Nephron (organoid): ENCODE data around the gene AATF.

ENCODE experiments used
- H3K27ac Mint-ChIP-seq, 3 experiments: 2 replicates each; pipeline ENCODE4 v1.8.0; 2020; ENCODE audit warnings: mixed read lengths in 3 of 3, mild to moderate bottlenecking in 2 of 3, moderate library complexity in 1 of 3
- H3K27me3 Mint-ChIP-seq: 2 replicates; pipeline ENCODE4 v1.8.0; 2021; ENCODE audit warnings: low read depth, mild to moderate bottlenecking, moderate library complexity, mixed read lengths
- H3K36me3 Mint-ChIP-seq: 2 replicates; pipeline ENCODE4 v1.8.0; 2020; ENCODE audit warnings: low read depth, mixed read lengths
- H3K4me1 Mint-ChIP-seq: 2 replicates; pipeline ENCODE4 v1.8.0; 2020; ENCODE audit warnings: mixed read lengths
- H3K4me3 Mint-ChIP-seq, 3 experiments: 2 replicates each; pipeline ENCODE4 v1.8.0; 2020; ENCODE audit warnings: mild to moderate bottlenecking in 3 of 3, mixed read lengths in 3 of 3, moderate library complexity in 2 of 3
- H3K9me3 Mint-ChIP-seq: 2 replicates; pipeline ENCODE4 v1.8.0; 2020; ENCODE audit warnings: mixed read lengths
- TF ChIP-seq, protein P1 (sequence below), 3 experiments: fragments of 200-600 bp; sonication (generic); IDR thresholded peaks; one replicate each; pipeline ENCODE4 v1.5.0; 2021; ENCODE audit warnings: antibody characterized with exemption in 3 of 3; ENCODE audit not compliant: unreplicated experiment in 3 of 3

AATF gene

DNA sequence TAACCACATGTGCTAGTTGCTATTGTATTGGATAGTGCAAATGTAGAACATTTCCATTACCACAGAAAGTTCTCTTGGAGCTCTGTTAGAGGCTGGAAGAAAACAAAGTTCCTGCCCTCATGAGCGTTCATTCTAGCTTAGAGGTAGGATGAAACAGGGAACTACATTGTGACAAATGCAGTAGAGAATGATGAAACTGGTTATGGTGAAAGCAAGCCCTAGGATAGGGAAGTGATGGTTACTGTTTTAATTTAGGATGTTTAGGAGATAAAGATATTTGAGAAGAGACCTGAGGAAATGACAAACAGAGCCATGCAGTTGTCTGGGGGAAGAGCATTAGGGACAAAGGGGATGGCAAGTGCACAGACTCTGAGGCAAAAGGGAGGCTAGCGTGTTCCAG lies 50.7 kb downstream of the AATF start:
- H3K4me3 Mint-ChIP-seq = no peak overlapping the region
- peaks cover 32% of the 10 kb centered on the region for H3K9me3 Mint-ChIP-seq
- TF ChIP-seq, protein P1, sequence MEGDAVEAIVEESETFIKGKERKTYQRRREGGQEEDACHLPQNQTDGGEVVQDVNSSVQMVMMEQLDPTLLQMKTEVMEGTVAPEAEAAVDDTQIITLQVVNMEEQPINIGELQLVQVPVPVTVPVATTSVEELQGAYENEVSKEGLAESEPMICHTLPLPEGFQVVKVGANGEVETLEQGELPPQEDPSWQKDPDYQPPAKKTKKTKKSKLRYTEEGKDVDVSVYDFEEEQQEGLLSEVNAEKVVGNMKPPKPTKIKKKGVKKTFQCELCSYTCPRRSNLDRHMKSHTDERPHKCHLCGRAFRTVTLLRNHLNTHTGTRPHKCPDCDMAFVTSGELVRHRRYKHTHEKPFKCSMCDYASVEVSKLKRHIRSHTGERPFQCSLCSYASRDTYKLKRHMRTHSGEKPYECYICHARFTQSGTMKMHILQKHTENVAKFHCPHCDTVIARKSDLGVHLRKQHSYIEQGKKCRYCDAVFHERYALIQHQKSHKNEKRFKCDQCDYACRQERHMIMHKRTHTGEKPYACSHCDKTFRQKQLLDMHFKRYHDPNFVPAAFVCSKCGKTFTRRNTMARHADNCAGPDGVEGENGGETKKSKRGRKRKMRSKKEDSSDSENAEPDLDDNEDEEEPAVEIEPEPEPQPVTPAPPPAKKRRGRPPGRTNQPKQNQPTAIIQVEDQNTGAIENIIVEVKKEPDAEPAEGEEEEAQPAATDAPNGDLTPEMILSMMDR (IDR thresholded peaks at IDR 0.05; ENCODE audit: unreplicated experiment in 3 of 3) = no peak
- H3K36me3 Mint-ChIP-seq = peaks cover 78% of the 10 kb centered on the region
- H3K27me3 Mint-ChIP-seq = no peaks in the 10 kb centered on the region
- no peaks in the 10 kb centered on the region for H3K4me1 Mint-ChIP-seq
- no peak overlapping the region for H3K27ac Mint-ChIP-seq

DNA sequence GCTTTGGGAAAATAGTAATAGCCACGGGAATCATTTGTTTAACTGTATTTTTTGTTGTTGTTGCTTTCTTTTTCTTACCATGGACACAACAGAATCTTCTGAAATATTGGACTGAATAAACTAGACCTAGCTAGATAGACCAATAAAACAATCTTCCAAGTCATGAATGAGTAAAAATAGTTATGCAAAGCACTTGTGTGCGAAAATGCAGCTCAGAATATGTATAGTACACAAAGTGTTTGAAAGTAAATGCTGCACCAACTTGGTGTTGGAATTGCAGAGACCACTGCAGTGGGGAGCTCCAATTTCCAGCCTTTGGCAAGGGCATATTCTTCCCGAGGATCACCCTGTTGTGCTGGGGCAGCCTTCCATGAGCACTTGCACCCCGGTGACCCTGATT lies 68.0 kb downstream of the AATF start:
- Mint-ChIP-seq H3K4me1 (no peaks in the 10 kb centered on the region), H3K9me3 (no peaks in the 10 kb centered on the region)

DNA sequence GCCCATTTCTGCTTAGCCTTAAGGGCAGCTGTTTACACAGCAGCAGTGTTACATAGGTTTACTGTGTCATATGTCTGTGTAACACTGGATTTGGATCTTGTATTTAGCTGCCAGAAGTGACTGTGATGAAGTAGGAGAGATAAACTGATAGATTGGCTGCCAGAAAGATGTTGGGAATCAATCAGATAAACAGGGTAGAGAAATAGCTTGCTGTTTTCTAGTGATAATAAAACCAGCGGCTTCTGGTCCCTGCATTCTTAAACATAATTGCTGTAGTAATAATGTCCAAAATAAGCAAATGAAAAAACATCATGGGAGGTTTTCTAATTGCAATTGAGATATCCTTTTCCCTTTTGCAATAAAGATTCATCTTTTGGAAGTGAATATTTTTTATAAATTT lies 68.7 kb downstream of the AATF start:
- Mint-ChIP-seq H3K4me1 (no peaks in the 10 kb centered on the region), H3K9me3 (no peaks in the 10 kb centered on the region), H3K27me3 (no peaks in the 10 kb centered on the region), H3K4me3 (no peak overlapping the region), H3K27ac (no peak overlapping the region), H3K36me3 (peaks cover 11% of the 10 kb centered on the region)
- TF ChIP-seq, protein P1 (IDR thresholded peaks at IDR 0.05; ENCODE audit: unreplicated experiment in 3 of 3) = no peak

More for the DNA sequence above, 68.0 kb downstream of the AATF start:
- no peak overlapping the region for H3K27ac Mint-ChIP-seq
- no peak overlapping the region for H3K4me3 Mint-ChIP-seq
- H3K27me3 Mint-ChIP-seq = no peaks in the 10 kb centered on the region
- TF ChIP-seq, protein P1 (IDR thresholded peaks at IDR 0.05; ENCODE audit: unreplicated experiment in 3 of 3) = no peak
- H3K36me3 Mint-ChIP-seq = peaks cover 7% of the 10 kb centered on the region

DNA sequence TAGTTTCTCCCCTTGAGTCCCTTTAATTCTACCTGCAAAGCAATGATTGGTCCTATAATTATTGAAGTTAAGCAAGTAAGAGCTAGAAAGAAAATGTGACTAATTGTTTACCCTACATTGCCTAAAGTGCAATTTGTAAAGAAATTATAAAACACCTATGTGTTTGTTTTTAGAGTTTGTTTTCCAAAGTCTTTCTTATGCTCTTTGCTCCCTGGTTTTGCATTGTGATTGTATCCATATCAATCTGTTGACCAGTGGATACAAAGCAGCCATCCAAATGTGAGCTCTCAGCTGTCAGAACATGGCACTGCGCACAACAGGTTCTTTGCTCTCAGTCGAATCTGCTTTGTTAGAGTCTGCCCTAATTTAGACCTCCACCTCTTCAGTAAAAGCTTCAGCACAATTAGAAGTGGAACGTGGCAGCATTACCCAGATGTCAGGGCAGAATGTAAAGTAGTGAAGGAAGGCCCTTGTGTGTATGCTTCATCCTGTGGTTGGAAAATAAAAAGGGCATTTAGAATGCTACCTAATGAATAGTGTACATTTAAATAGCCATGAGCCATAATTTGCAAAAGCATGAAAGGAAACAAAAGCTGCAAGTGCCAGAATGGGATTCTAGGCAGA lies 70.5 kb downstream of the AATF start:
- TF ChIP-seq, protein P1 (IDR thresholded peaks at IDR 0.05; ENCODE audit: unreplicated experiment in 3 of 3) = no peak
- Mint-ChIP-seq H3K9me3 (no peaks in the 10 kb centered on the region), H3K27ac (no peak overlapping the region), H3K36me3 (peaks cover 20% of the 10 kb centered on the region), H3K4me3 (no peak overlapping the region), H3K27me3 (no peaks in the 10 kb centered on the region), H3K4me1 (no peaks in the 10 kb centered on the region)

DNA sequence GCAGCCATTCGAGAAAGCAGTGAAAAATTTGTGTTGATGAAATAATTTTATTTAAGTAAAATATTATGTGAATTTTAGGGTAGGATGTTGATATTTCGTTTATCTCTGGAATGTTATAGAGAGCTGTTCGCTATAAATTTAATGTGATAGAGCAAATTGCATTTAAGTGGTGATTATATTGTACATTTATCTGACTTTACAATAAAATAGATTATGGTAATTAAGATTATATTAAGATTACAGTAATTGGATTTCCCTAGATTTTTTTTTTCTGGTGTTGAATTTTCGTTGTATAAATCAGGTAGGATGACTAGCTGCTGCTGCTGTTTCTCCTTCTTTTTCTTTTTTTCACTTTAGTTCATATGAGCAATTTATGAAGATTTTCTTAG lies 71.0 kb downstream of the AATF start:
- Mint-ChIP-seq H3K4me3 (no peak overlapping the region), H3K9me3 (no peaks in the 10 kb centered on the region), H3K4me1 (no peaks in the 10 kb centered on the region), H3K27ac (no peak overlapping the region), H3K27me3 (no peaks in the 10 kb centered on the region), H3K36me3 (peaks cover 22% of the 10 kb centered on the region)
- TF ChIP-seq, protein P1 (IDR thresholded peaks at IDR 0.05; ENCODE audit: unreplicated experiment in 3 of 3) = no peak

DNA sequence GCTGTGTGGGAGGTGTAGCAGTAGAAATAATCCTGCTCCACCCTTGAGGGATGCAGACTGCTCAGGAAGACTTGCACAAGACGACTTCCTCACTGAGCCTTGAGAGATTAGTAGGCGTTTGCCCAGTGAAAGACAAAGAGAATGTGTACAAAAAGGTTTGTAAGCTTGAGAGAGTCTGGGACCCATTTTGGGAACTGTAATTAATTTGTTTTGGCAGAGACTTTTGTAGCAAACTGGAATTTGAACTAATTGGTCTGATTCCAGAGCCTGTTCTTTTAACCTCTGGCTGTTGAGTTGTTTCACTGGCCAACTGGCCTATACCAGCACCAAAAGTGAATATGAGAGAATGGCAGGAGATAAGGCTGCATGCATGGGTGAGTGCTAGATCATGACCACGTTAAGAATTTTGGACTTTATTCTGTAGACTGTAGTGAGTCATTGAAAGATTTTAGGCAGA lies 75.5 kb downstream of the AATF start:
- H3K27ac Mint-ChIP-seq = no peak overlapping the region
- H3K9me3 Mint-ChIP-seq = no peaks in the 10 kb centered on the region
- peaks cover 22% of the 10 kb centered on the region for H3K36me3 Mint-ChIP-seq
- H3K4me1 Mint-ChIP-seq = no peaks in the 10 kb centered on the region
- no peak overlapping the region for H3K4me3 Mint-ChIP-seq
- TF ChIP-seq, protein P1 (IDR thresholded peaks at IDR 0.05; ENCODE audit: unreplicated experiment in 3 of 3) = no peak
- no peaks in the 10 kb centered on the region for H3K27me3 Mint-ChIP-seq
